PC-3 (cell line): ENCODE data around the gene EEF1A2.

Experiments
- EZH2 ChIP-seq: fragments of 300-600 bp; sonication (generic); IDR thresholded peaks from one replicate; pipeline ENCODE4 v1.6.1; 2017; ENCODE audit warnings: antibody characterized with exemption, mild to moderate bottlenecking, low read length; ENCODE audit not compliant: unreplicated experiment
- EZH2phosphoT487 ChIP-seq: fragments of 300-600 bp; sonication (generic); IDR thresholded peaks from 2 replicates; pipeline ENCODE4 v1.6.1; 2018; ENCODE audit warnings: mild to moderate bottlenecking, antibody characterized with exemption, low read length, borderline replicate concordance
- TF ChIP-seq, protein P1 (sequence below): fragments of 300-600 bp; sonication (generic); conservative IDR thresholded peaks from 2 replicates; pipeline ENCODE4 v1.5.1; 2017; ENCODE audit warnings: antibody characterized with exemption, low read depth, mild to moderate bottlenecking, low read length

DNA sequence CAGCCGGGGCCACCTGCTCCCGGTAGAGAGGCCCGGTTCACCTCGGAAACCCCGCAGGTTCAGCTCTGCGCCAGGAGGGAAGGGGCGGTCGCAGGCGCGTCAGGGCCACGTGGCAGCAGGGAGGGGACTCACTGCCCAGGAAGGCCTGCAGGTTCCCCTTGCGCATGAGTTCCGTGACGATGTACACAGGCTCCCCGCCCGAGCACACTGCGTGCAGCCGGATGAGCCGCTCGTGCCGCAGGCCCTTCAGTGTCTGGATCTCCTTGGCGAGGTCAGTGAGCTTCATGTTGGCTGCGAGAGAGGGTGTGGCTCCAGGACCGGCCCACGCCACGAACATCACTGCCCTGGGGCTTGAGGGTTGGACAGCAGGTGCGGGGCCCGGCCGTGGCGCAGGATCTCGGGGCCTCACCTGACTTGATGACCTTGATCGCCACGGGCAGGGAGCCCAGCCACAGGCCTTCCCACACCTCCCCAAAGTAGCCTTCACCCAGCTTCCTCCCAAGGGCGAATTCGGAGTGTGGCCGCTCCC, 43.2 kb upstream of the EEF1A2 start:
- TF ChIP-seq, protein P1, sequence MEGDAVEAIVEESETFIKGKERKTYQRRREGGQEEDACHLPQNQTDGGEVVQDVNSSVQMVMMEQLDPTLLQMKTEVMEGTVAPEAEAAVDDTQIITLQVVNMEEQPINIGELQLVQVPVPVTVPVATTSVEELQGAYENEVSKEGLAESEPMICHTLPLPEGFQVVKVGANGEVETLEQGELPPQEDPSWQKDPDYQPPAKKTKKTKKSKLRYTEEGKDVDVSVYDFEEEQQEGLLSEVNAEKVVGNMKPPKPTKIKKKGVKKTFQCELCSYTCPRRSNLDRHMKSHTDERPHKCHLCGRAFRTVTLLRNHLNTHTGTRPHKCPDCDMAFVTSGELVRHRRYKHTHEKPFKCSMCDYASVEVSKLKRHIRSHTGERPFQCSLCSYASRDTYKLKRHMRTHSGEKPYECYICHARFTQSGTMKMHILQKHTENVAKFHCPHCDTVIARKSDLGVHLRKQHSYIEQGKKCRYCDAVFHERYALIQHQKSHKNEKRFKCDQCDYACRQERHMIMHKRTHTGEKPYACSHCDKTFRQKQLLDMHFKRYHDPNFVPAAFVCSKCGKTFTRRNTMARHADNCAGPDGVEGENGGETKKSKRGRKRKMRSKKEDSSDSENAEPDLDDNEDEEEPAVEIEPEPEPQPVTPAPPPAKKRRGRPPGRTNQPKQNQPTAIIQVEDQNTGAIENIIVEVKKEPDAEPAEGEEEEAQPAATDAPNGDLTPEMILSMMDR, result no peak
- no peak for TF ChIP-seq EZH2
- TF ChIP-seq EZH2phosphoT487, result no peak
